GM12892 (cell line): Measurements from ENCODE around the gene SLC44A1.

ENCODE experiments used
- POLR2A ChIP-seq: IDR thresholded peaks from 2 replicates; pipeline ENCODE4 v1.6.1; 2011; ENCODE audit warnings: low read depth, low read length, control low read depth
- POLR2AphosphoS5 ChIP-seq: IDR thresholded peaks from 2 replicates; pipeline ENCODE4 v1.6.1; 2011; ENCODE audit warnings: low read depth, low read length, control low read depth
- TAF1 ChIP-seq: IDR thresholded peaks from 2 replicates; pipeline ENCODE4 v1.6.1; 2011; ENCODE audit warnings: low read depth, mild to moderate bottlenecking, control low read depth, low read length, borderline replicate concordance

GRCh38 chr9:105238302-105238701 is 6.1 kb upstream of the SLC44A1 start:
- TF ChIP-seq POLR2A: no peak
- no peak for TF ChIP-seq POLR2AphosphoS5
- no peak for TF ChIP-seq TAF1
